PC-9 (cell line): ENCODE measurements around the gene DPYD. TPM values are rescaled to one million over a fixed set of nuclear protein-coding genes. Genes with fewer than 3 reads are reported as not detected.
"Not testable (repeated sequence)": the region's sequence is repeated elsewhere in the genome, so short reads cannot be mapped to it uniquely, and the experiment has no call there.

ENCODE experiments used
- BruUV-seq: library from RNA; stranded (reverse); fragments of 400-500 nt; replicated peaks from 2 replicates; lab custom pipeline; 2021; lab: Mats Ljungman, UMichigan
- CTCF ChIA-PET: fragments of 300-600 bp; sonication (Branson Sonifier 250); formaldehyde crosslinking; loops from one replicate; lab custom pipeline; 2022; ENCODE audit warnings: antibody characterized with exemption; lab: Charles Lee
- POLR2A ChIA-PET: fragments of 300-600 bp; sonication (Branson Sonifier 250); formaldehyde crosslinking; loops from one replicate; lab custom pipeline; 2022; ENCODE audit warnings: antibody characterized with exemption; ENCODE audit not compliant: unreplicated experiment; lab: Charles Lee
- DNase-seq, 2 experiments: peaks; one replicate each; pipeline versions ENCODE4 v3.0.0 to v3.0.0-alpha.2; 2015 to 2022; ENCODE audit warnings: mixed read lengths in 1 of 2
- H2AFZ ChIP-seq: fragments of 200-600 bp; sonication (generic); 2 replicates; pipeline ENCODE4 v1.8.1; 2017; ENCODE audit warnings: antibody characterized with exemption
- H3F3A ChIP-seq: fragments of 200-600 bp; sonication (generic); 2 replicates; pipeline ENCODE4 v1.8.1; 2017; ENCODE audit warnings: antibody characterized with exemption, mild to moderate bottlenecking, low read depth; ENCODE audit not compliant: insufficient read depth
- H3K27ac ChIP-seq: fragments of 200-600 bp; sonication (generic); 2 replicates; pipeline ENCODE4 v1.6.1; 2016; ENCODE audit warnings: mixed run types
- H3K27me3 ChIP-seq: fragments of 200-600 bp; sonication (generic); 2 replicates; pipeline ENCODE4 v1.6.1; 2016; ENCODE audit warnings: low read depth, mixed run types; ENCODE audit not compliant: insufficient read depth
- H3K36me3 ChIP-seq: fragments of 200-600 bp; sonication (generic); 2 replicates; pipeline ENCODE4 v1.6.1; 2016; ENCODE audit warnings: low read depth, mixed run types
- H3K4me1 ChIP-seq: fragments of 200-600 bp; sonication (generic); replicated peaks from 2 replicates; pipeline ENCODE4 v1.6.1; 2016; ENCODE audit warnings: mixed run types; ENCODE audit not compliant: insufficient read depth
- H3K4me2 ChIP-seq: fragments of 200-600 bp; sonication (generic); 2 replicates; pipeline ENCODE4 v1.6.1; 2017; ENCODE audit warnings: mixed run types
- H3K4me3 ChIP-seq: fragments of 200-600 bp; sonication (generic); 2 replicates; pipeline ENCODE4 v1.6.1; 2016; ENCODE audit warnings: mixed run types
- H3K79me2 ChIP-seq: fragments of 200-600 bp; sonication (generic); 2 replicates; pipeline ENCODE4 v1.6.1; 2017; ENCODE audit warnings: low read depth, mixed run types
- H3K9me2 ChIP-seq: fragments of 200-600 bp; sonication (generic); 2 replicates; pipeline ENCODE4 v1.8.1; 2017; ENCODE audit warnings: mild to moderate bottlenecking; ENCODE audit not compliant: insufficient read depth
- H3K9me3 ChIP-seq: fragments of 200-600 bp; sonication (generic); 2 replicates; pipeline ENCODE4 v1.8.1; 2016; ENCODE audit warnings: low read depth; ENCODE audit not compliant: insufficient read depth
- H4K20me1 ChIP-seq: fragments of 200-600 bp; sonication (generic); 2 replicates; pipeline ENCODE4 v1.8.1; 2017; ENCODE audit not compliant: insufficient read depth
- EZH2 ChIP-seq: fragments of 200-600 bp; sonication (generic); IDR thresholded peaks from 2 replicates; pipeline ENCODE4 v1.8.0; 2017; ENCODE audit warnings: antibody characterized with exemption, low read depth
- intact Hi-C: fragments of 100-400 bp; cut with micrococcal nuclease; formaldehyde crosslinking; loops from one replicate; pipeline ENCODE4 v1.10.0; 2022; ENCODE audit not compliant: unreplicated experiment
- total RNA-seq: library from RNA; stranded (reverse); gene quantifications from 2 replicates; pipeline ENCODE4 v1.2.3, GENCODE V29; 2021
- TF ChIP-seq, protein P1 (sequence below): fragments of 200-600 bp; sonication (generic); conservative IDR thresholded peaks from 2 replicates; pipeline ENCODE4 v1.6.1; 2017; ENCODE audit warnings: mixed run types, antibody characterized with exemption, mild to moderate bottlenecking, moderate library complexity

The DPYD gene
- total RNA-seq, 1 experiment from 2014 or later, result 24.1 TPM

GRCh38 chr1:97238816-97239215, 682.0 kb downstream of the DPYD start:
- H3K4me1 ChIP-seq, result no peaks in the 10 kb centered on the region
- H3F3A ChIP-seq, result no peaks in the 10 kb centered on the region
- H3K4me3 ChIP-seq, result no peak overlapping the region
- peak overlapping the region; percentile 55; the same call in 1 of the 2 replicates for H2AFZ ChIP-seq
- TF ChIP-seq, protein P1, sequence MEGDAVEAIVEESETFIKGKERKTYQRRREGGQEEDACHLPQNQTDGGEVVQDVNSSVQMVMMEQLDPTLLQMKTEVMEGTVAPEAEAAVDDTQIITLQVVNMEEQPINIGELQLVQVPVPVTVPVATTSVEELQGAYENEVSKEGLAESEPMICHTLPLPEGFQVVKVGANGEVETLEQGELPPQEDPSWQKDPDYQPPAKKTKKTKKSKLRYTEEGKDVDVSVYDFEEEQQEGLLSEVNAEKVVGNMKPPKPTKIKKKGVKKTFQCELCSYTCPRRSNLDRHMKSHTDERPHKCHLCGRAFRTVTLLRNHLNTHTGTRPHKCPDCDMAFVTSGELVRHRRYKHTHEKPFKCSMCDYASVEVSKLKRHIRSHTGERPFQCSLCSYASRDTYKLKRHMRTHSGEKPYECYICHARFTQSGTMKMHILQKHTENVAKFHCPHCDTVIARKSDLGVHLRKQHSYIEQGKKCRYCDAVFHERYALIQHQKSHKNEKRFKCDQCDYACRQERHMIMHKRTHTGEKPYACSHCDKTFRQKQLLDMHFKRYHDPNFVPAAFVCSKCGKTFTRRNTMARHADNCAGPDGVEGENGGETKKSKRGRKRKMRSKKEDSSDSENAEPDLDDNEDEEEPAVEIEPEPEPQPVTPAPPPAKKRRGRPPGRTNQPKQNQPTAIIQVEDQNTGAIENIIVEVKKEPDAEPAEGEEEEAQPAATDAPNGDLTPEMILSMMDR, result no peak
- no peak for TF ChIP-seq EZH2
- no peaks in the 10 kb centered on the region for H3K36me3 ChIP-seq
- H3K27me3 ChIP-seq, result no peaks in the 10 kb centered on the region
- CTCF ChIA-PET, result no interaction called here
- no peaks in the 10 kb centered on the region for H4K20me1 ChIP-seq
- no peaks in the 10 kb centered on the region for H3K9me3 ChIP-seq
- no peaks in the 10 kb centered on the region for H3K79me2 ChIP-seq
- BruUV-seq, result no TSS peak
- DNase-seq, result no peak
- no peak overlapping the region for H3K4me2 ChIP-seq
- H3K9me2 ChIP-seq, result no peaks in the 10 kb centered on the region
- intact Hi-C loops, result no loop called here
- H3K27ac ChIP-seq, result no peak overlapping the region
- POLR2A ChIA-PET, result no interaction called here

- H2AFZ ChIP-seq, BruUV-seq, H3K9me2 ChIP-seq, H3K4me2 ChIP-seq, H4K20me1 ChIP-seq, CTCF ChIA-PET, intact Hi-C loops, H3K27me3 ChIP-seq, H3K79me2 ChIP-seq, H3K27ac ChIP-seq, DNase-seq, H3K9me3 ChIP-seq, H3K4me1 ChIP-seq, H3K36me3 ChIP-seq, H3F3A ChIP-seq, H3K4me3 ChIP-seq: not testable (repeated sequence)
- POLR2A ChIA-PET, result interaction anchor here (1.0 kb wide), 1 partner anchor 775 kb away, joined by 7 read pairs; no protein-coding TSS in a partner anchor
Measured at GRCh38 chr1:97231354-97231753, 689.5 kb downstream of the DPYD start.

DNA sequence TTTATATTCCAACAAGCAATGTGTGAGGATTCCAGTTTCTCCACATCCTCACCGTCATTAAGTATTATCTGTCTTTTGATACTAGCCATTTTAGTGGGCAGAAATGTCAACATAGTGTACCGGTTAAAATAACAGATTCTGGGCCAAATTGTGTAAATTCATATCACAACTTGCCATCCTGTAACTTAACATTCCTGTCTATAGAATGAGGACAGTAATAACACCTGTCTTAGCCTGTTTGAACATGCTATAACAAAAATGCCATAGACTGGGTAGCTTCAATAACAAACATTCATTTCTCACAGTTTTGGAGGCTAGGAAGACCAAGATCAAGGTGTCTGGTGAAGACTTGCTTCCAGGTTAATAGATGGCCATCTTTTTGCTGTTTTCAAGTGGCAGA, 708.2 kb downstream of the DPYD start:
- POLR2A ChIA-PET, result no interaction called here

More for the DNA sequence above, 708.2 kb downstream of the DPYD start:
- no peak for DNase-seq
- no peaks in the 10 kb centered on the region for H3K9me2 ChIP-seq
- no peaks in the 10 kb centered on the region for H3K9me3 ChIP-seq
- BruUV-seq, result no TSS peak
- H3K27me3 ChIP-seq, result no peaks in the 10 kb centered on the region
- CTCF ChIA-PET, result no interaction called here
- H3K4me3 ChIP-seq, result no peak overlapping the region
- H3K79me2 ChIP-seq, result no peaks in the 10 kb centered on the region
- no peaks in the 10 kb centered on the region for H3K36me3 ChIP-seq
- no peaks in the 10 kb centered on the region for H4K20me1 ChIP-seq
- no peak overlapping the region for H2AFZ ChIP-seq
- no peaks in the 10 kb centered on the region for H3K4me1 ChIP-seq
- TF ChIP-seq, protein P1, result no peak
- no peak for TF ChIP-seq EZH2
- no peak overlapping the region for H3K27ac ChIP-seq
- intact Hi-C loops, result no loop called here
- no peak overlapping the region for H3K4me2 ChIP-seq
- H3F3A ChIP-seq, result no peaks in the 10 kb centered on the region
